HG02943 (cell line): ENCODE data around the gene APP.

Experiments
- ATAC-seq: cut with Tn5 transposase; IDR thresholded peaks from one replicate; pipeline ENCODE4 v1.9.1; 2021; ENCODE audit warnings: mild to moderate bottlenecking, low read depth, moderate library complexity; ENCODE audit not compliant: unreplicated experiment

The APP gene

DNA sequence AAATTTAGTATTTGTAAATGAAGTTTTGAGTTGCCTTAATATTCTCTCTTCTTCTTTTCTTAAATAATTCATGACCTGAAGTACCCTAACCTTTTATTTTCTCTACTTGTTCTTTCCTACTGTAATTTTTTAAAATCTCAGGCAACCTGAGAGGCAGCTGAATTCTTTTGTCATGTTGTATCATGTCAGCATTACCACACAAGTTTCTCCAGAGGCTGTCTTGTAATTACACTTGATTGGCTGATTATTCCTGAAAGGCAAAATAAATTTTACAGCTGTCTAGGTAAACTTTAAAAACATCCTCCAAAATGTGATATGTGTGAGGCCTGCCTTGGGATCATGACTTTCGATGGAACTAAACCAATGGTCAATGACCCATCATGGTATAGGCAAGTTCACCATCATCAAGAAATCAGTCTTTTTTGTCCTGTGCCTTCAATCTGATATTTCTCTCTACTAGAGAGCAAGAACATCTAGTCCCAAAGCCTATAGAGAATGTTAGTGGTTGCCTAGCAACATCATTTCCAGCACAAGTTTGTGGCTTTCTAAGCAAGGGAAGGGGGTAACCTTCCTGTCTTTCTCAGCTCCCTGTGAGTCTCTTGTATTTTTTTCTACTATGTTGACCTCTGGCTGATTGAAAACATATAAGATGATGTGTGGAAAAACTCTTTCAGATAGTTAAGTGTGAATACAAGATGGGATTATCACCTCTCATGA, 320.3 kb downstream of the APP start:
- ATAC-seq, result no peak

DNA sequence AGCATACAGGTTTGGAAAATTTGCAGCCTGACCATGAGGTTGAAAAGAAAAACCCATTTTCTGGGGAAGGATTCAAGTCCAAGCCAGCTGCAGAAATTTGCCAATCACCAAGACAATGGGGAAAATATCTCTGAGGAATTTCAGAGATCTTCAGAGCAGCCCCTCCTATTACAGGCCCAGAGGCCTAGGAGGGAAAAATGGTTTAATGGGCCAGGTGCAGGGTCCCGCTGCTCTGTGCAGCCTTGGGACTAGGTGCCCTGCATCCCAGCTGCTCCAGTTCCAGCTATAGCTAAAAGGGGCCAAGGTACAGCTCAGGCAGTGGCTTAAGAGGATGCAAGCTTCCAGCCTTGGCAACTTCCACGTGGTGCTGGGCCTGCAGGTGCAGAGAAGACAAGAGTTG, 322.3 kb downstream of the APP start:
- ATAC-seq, result no peak

DNA sequence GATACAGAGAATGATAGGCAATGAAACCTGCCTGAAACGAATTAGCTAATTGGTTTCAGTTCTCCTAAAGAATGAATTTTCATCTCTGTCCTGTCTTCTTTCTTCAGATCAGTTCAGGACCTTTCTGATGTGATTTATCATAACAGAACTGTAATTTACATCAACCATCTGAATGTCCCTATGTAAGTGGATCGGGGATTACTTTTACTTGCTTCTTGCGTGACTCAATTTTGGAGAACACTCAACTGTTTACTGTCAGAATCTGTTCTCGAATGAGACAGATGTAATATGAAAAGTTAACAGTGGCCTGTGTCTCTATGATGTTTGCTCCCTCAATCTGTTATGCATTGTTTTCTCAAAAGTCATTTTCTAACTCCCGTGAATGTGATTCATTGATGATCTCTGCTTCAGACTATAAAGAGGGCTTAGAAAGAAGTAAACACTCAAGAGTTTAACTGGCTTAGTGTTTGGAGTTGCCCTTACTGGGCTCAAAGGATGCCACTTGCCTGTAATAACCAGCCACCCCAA, 324.8 kb downstream of the APP start:
- ATAC-seq, result no peak

DNA sequence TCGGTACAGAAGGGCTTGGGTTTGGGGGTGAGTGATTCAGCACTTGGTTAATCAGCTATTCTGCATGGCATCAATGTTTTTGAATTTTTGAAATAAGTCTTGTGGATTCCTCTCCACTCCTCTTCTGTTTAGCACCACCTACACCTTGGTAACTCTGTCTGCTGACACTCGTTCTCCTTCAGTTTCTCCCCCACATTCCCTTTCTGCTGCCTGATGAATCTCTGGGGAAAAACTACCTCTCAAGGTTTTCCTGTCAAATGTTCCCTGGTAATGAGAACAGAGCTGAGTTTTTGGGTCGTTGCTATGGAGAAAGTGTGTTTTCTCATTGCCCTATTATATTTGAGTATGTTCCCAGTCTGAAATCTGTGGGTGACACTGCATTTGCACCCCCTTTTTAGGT, 327.6 kb downstream of the APP start:
- no peak for ATAC-seq

DNA sequence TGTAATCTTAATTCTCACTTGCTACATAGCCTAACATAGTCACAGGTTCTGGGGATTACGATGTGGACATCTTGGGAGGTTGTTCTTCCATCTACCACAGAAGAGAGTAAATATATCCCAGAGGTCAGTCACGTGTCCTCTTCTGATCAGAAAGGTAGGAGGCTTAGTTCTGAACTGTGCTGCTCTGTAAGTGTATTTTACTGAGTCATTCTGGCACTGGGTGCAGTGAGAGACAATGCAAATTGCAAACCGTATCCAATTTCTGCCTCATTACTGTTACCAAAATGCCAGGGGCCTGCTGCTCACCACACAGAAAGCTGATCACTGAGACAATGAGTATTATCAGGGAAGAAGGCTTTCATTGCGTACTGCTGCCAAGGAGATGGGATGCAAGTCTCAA, 331.8 kb downstream of the APP start:
- ATAC-seq, result no peak

DNA sequence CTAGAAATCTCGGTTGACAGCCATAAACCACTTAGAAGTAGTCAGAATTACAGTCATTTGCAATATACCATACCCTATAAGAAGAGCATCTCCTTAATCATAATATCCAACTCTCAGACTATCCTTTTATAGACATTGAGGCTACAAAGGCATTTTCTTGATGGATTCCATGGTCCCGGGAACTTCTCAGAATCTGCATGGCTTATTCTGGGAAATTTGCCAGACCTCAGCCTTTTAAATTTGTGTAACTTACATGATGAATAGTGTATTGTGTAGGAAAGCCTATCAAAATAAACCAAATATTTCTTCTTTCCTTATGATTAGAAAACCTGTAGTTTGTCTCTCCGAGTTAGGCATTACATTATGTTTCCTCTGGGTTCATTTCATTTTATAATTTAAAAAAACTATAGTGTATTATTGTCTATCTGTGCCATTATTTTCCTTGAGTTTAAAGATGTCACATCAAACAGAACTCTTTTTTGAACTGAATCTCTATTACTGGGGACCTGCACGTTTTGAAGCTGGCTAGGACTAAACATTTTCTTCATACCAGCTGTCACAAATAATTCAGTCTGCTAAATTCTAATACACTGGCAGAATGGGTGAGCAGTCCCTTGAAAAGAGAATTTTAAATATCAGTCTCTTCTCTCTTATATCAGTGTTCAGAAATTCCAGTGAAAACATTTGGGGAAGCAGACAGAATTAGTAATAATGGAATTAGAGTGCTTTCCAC, 332.9 kb downstream of the APP start:
- no peak for ATAC-seq

DNA sequence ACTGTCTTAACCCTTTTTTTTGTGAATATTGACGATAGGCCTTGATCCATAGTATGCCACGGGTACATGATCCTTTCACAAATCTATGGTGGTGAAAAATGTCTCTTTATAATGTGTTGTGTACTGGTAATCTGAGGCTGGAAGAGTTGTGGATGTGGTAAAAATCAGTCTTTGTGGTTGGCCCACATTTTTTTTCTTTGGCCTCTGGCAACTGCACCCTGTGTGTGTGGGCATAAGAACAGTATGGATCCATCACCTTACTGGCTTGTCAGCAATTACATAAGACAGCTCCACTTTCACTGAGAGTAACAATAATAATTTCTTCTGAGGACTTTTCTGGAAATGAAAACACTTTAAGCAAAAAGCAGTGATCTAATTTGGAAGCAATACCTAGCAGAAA, 334.2 kb downstream of the APP start:
- no peak for ATAC-seq

DNA sequence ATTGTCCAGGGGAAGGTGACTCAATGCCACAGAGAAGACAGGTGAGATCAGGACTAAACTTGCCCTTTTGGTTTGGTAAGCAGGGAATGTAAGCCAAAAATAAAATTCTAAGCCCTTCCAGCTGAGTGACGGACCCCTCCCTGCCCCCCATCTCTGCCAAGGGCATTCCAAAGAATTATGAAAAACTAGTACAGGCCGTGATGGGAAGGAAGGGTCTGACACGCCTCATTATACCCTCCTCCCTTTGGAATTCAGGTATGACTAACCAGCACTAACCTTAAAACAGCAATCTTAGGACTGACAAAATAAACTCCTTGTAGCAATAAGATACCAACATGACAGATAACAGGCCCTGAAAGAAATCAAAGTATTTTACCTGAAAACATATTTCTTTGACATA, 336.2 kb downstream of the APP start:
- ATAC-seq, result no peak

DNA sequence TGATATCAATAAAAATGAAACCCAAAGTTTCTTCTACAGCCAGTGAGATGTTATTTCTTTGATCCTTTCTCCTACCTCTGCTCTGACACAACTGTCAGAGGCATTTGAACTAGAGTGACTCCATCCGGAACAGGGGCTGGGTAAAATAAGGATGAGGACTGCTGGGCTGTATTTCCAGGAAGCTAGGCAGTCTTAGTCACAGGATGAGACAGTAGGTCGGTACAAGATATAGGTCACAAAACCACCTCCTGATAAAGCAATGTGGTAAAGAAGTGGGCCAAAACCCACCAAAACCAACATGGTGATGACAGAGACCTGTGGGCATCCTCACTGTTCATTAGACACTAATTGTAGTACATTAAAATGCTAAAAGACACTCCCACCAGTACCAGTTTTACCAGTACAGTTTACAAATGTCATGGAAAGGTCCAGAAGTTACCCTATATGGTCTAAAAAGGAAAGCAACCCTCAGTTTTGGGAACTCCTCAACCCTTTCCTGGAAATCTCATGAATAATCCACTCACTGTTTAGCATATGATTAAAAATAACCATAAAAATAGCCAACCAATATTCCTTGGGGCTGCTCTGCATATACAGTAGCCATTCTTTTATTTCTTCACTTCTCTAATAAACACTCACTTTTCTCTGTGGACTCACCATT, 339.1 kb downstream of the APP start:
- no peak for ATAC-seq
